GM19395 (cell line): ENCODE measurements around the gene SUV39H1.

ENCODE experiments used
- ATAC-seq: cut with Tn5 transposase; IDR thresholded peaks from one replicate; pipeline ENCODE4 v1.9.1; 2021; ENCODE audit warnings: mild to moderate bottlenecking, moderate library complexity; ENCODE audit not compliant: unreplicated experiment

The SUV39H1 gene

GRCh38 chrX:48711929-48712505 lies 15.5 kb downstream of the SUV39H1 start:
- ATAC-seq, result no peak

GRCh38 chrX:48713847-48714246 lies 17.3 kb downstream of the SUV39H1 start:
- ATAC-seq, result no peak

GRCh38 chrX:48714573-48714972 lies 18.0 kb downstream of the SUV39H1 start:
- no peak for ATAC-seq

GRCh38 chrX:48715072-48715471 lies 18.5 kb downstream of the SUV39H1 start:
- no peak for ATAC-seq

GRCh38 chrX:48715876-48716502 lies 19.5 kb downstream of the SUV39H1 start:
- ATAC-seq, result no peak

- ATAC-seq, result no peak
Measured at GRCh38 chrX:48719958-48720357, 23.4 kb downstream of the SUV39H1 start.

- ATAC-seq, result no peak
Measured at GRCh38 chrX:48720577-48721250, 24.2 kb downstream of the SUV39H1 start.

- no peak for ATAC-seq
Measured at GRCh38 chrX:48721916-48722315, 25.4 kb downstream of the SUV39H1 start.

GRCh38 chrX:48726596-48726995 lies 30.1 kb downstream of the SUV39H1 start:
- ATAC-seq, result no peak

- no peak for ATAC-seq
Measured at GRCh38 chrX:48728653-48729052, 32.1 kb downstream of the SUV39H1 start.

GRCh38 chrX:48736303-48736702 lies 39.8 kb downstream of the SUV39H1 start:
- no peak for ATAC-seq

GRCh38 chrX:48736878-48737212 lies 40.3 kb downstream of the SUV39H1 start:
- ATAC-seq, result no peak

GRCh38 chrX:48737213-48737938 lies 40.8 kb downstream of the SUV39H1 start:
- ATAC-seq, result peak; percentile 98

- no peak for ATAC-seq
Measured at GRCh38 chrX:48737940-48738339, 41.4 kb downstream of the SUV39H1 start.

GRCh38 chrX:48741834-48742233 lies 45.3 kb downstream of the SUV39H1 start:
- ATAC-seq, result no peak

- no peak for ATAC-seq
Measured at GRCh38 chrX:48745222-48745621, 48.7 kb downstream of the SUV39H1 start.

GRCh38 chrX:48747415-48748016 lies 51.0 kb downstream of the SUV39H1 start:
- no peak for ATAC-seq

- no peak for ATAC-seq
Measured at GRCh38 chrX:48749182-48749581, 52.6 kb downstream of the SUV39H1 start.

GRCh38 chrX:48751343-48751742 lies 54.8 kb downstream of the SUV39H1 start:
- ATAC-seq, result no peak

GRCh38 chrX:48752498-48752897 lies 56.0 kb downstream of the SUV39H1 start:
- ATAC-seq, result no peak

- no peak for ATAC-seq
Measured at GRCh38 chrX:48753708-48754228, 57.2 kb downstream of the SUV39H1 start.
